ENCODE measurements around the gene SLC1A1.

DNA sequence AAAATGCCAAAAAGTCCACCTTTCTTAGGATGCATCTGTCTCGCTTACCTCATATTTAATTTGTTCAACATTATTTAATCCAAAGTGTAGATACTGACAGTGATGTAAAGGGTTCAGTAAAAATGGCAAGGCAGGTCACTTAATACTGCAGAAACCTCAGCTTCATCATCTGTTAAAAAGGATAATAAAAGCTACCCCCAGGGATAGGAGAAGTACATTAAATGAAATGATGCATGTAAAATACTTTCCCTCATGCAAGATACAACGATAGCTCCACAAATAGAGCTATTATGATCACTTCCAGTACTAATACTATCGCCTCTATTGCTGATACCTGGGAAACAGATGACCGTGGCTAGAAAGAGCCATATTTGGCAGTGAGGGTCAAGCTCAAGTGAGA is 82.9 kb downstream of the SLC1A1 start:
- TF ChIP-seq, protein P1, sequence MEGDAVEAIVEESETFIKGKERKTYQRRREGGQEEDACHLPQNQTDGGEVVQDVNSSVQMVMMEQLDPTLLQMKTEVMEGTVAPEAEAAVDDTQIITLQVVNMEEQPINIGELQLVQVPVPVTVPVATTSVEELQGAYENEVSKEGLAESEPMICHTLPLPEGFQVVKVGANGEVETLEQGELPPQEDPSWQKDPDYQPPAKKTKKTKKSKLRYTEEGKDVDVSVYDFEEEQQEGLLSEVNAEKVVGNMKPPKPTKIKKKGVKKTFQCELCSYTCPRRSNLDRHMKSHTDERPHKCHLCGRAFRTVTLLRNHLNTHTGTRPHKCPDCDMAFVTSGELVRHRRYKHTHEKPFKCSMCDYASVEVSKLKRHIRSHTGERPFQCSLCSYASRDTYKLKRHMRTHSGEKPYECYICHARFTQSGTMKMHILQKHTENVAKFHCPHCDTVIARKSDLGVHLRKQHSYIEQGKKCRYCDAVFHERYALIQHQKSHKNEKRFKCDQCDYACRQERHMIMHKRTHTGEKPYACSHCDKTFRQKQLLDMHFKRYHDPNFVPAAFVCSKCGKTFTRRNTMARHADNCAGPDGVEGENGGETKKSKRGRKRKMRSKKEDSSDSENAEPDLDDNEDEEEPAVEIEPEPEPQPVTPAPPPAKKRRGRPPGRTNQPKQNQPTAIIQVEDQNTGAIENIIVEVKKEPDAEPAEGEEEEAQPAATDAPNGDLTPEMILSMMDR (IDR thresholded peaks at IDR 0.05) = no peak
- no peak for TF ChIP-seq POLR2A (IDR thresholded peaks at IDR 0.05)

All from esophagus squamous epithelium (tissue), 4 donors.